Cardiac muscle cell (in vitro differentiated cells and primary cell): Measurements from ENCODE around the gene RBP2. TPM values are rescaled to one million over a fixed set of nuclear protein-coding genes. Genes with fewer than 3 reads are reported as not detected.
A peak's percentile ranks its signal among the peaks of the same experiment; 100 is the strongest.

Experiments
- DNase-seq, 2 donors: peaks; one replicate each; pipeline versions ENCODE4 v3.0.0 to v3.0.0-alpha.2; 2010 to 2017; ENCODE audit warnings: low read depth in 1 of 2, low spot score in 1 of 2
- H3K27ac ChIP-seq: fragments of 200-600 bp; sonication (generic); 2 replicates; pipeline ENCODE4 v1.5.1; 2016
- H3K27me3 ChIP-seq: fragments of 200-600 bp; sonication (generic); 2 replicates; pipeline ENCODE4 v1.6.0; 2016; ENCODE audit warnings: control low read depth
- H3K36me3 ChIP-seq: fragments of 200-600 bp; sonication (generic); 2 replicates; pipeline ENCODE4 v1.5.1; 2016; ENCODE audit warnings: control low read depth
- H3K4me1 ChIP-seq: fragments of 200-600 bp; sonication (generic); 2 replicates; pipeline ENCODE4 v1.8.1; 2017; ENCODE audit warnings: low read depth, mild to moderate bottlenecking, mixed run types
- H3K4me3 ChIP-seq: fragments of 200-600 bp; sonication (generic); 2 replicates; pipeline ENCODE4 v1.5.1; 2016; ENCODE audit warnings: mild to moderate bottlenecking
- H3K9me3 ChIP-seq: fragments of 200-600 bp; sonication (generic); 2 replicates; pipeline ENCODE4 v1.5.1; 2017; ENCODE audit warnings: low read depth, mild to moderate bottlenecking, control low read depth
- polyA plus RNA-seq: library from polyadenylated mRNA; unstranded; fragments of >200 nt; fragmentation: Nextera tagmentation; extraction: Ambion mirVana; gene quantifications from 2 replicates; pipeline ENCODE4 v1.2.1, GENCODE V29; 2016
- total RNA-seq: library from RNA; depleted of rRNA; stranded (reverse); fragments of >200 nt; gene quantifications from 2 replicates; pipeline ENCODE4 v1.2.3, GENCODE V29; 2016
- TF ChIP-seq, protein P1 (sequence below): IDR thresholded peaks from 2 replicates; pipeline ENCODE4 v1.5.1; 2012; ENCODE audit warnings: low read depth, mild to moderate bottlenecking, low read length

Gene RBP2
- total and polyA plus RNA-seq, 2 experiments from 2014 or later = not detected

DNA sequence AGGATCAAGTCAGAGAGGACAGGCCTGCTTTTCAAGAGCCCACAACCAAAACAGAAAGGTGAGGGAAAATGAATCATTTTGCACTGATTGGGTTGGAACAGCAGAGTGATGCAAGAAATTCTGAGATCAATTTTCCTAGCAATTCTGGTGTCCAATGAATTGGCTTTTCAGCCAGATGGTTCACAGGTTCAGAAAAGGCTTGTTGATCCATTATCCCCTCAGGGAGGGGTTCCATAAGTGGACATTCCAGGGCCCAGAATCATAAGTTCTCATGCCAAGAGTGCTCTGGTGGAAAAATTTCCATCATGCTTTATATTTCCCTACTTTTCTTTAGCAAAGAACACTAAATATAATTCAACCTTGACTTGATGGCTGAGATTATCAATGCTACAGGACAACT is 16.2 kb downstream of the RBP2 start:
- Histone ChIP-seq H3K9me3 (no peaks in the 10 kb centered on the region), H3K4me1 (no peaks in the 10 kb centered on the region), H3K36me3 (no peaks in the 10 kb centered on the region), H3K4me3 (no peak overlapping the region), H3K27ac (no peak overlapping the region), H3K27me3 (no peaks in the 10 kb centered on the region)
- DNase-seq = no peak
- TF ChIP-seq, protein P1, sequence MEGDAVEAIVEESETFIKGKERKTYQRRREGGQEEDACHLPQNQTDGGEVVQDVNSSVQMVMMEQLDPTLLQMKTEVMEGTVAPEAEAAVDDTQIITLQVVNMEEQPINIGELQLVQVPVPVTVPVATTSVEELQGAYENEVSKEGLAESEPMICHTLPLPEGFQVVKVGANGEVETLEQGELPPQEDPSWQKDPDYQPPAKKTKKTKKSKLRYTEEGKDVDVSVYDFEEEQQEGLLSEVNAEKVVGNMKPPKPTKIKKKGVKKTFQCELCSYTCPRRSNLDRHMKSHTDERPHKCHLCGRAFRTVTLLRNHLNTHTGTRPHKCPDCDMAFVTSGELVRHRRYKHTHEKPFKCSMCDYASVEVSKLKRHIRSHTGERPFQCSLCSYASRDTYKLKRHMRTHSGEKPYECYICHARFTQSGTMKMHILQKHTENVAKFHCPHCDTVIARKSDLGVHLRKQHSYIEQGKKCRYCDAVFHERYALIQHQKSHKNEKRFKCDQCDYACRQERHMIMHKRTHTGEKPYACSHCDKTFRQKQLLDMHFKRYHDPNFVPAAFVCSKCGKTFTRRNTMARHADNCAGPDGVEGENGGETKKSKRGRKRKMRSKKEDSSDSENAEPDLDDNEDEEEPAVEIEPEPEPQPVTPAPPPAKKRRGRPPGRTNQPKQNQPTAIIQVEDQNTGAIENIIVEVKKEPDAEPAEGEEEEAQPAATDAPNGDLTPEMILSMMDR = no peak

GRCh38 chr3:139458348-139458747 is 18.0 kb downstream of the RBP2 start:
- Histone ChIP-seq H3K4me1 (no peaks in the 10 kb centered on the region), H3K27ac (no peak overlapping the region), H3K27me3 (no peaks in the 10 kb centered on the region), H3K4me3 (no peak overlapping the region), H3K36me3 (no peaks in the 10 kb centered on the region), H3K9me3 (no peaks in the 10 kb centered on the region)
- DNase-seq = no peak
- TF ChIP-seq, protein P1 = no peak

DNA sequence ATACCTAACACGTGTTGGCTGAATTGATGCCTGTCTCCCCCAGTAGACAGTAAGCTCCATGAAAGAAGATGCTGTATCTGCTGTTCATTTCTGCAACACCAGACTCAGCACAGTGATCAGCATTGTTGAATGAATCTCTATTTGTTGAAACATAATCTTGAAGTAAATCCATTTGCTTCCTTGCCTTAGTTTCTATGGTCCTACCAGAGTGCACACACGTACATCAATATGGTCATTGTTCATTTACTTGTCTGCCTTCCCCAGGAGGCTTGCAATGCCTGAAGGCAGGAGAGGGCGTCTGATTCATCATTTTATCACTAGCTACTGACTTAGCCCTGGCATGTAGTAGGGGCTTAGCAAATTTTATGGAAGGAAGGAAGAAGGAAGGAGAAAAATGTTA is 19.2 kb downstream of the RBP2 start:
- TF ChIP-seq, protein P1 = no peak
- H3K27ac ChIP-seq = no peak overlapping the region
- no peak for DNase-seq
- no peaks in the 10 kb centered on the region for H3K36me3 ChIP-seq
- H3K4me3 ChIP-seq = no peak overlapping the region
- H3K4me1 ChIP-seq = no peaks in the 10 kb centered on the region
- H3K27me3 ChIP-seq = no peaks in the 10 kb centered on the region
- H3K9me3 ChIP-seq = no peaks in the 10 kb centered on the region

- no peaks in the 10 kb centered on the region for H3K27me3 ChIP-seq
- H3K9me3 ChIP-seq = no peaks in the 10 kb centered on the region
- TF ChIP-seq, protein P1 = no peak
- no peaks in the 10 kb centered on the region for H3K36me3 ChIP-seq
- H3K4me1 ChIP-seq = no peaks in the 10 kb centered on the region
- no peak overlapping the region for H3K4me3 ChIP-seq
- no peak overlapping the region for H3K27ac ChIP-seq
- DNase-seq = no peak
These were observed 19.9 kb downstream of the RBP2 start for GRCh38 chr3:139456386-139456785.

- no peaks in the 10 kb centered on the region for H3K27me3 ChIP-seq
- no peaks in the 10 kb centered on the region for H3K36me3 ChIP-seq
- TF ChIP-seq, protein P1 = no peak
- no peaks in the 10 kb centered on the region for H3K9me3 ChIP-seq
- no peak overlapping the region for H3K4me3 ChIP-seq
- no peak overlapping the region for H3K27ac ChIP-seq
- no peaks in the 10 kb centered on the region for H3K4me1 ChIP-seq
- DNase-seq = peak in 1 of 2 donors; percentile 5
These were observed 20.5 kb downstream of the RBP2 start for GRCh38 chr3:139455855-139456254.

GRCh38 chr3:139455206-139455605 is 21.1 kb downstream of the RBP2 start:
- no peaks in the 10 kb centered on the region for H3K27me3 ChIP-seq
- no peak overlapping the region for H3K4me3 ChIP-seq
- TF ChIP-seq, protein P1 = no peak
- no peaks in the 10 kb centered on the region for H3K4me1 ChIP-seq
- no peak for DNase-seq
- no peak overlapping the region for H3K27ac ChIP-seq
- H3K36me3 ChIP-seq = no peaks in the 10 kb centered on the region
- H3K9me3 ChIP-seq = no peaks in the 10 kb centered on the region
